OCI-LY3 (cell line): ENCODE results near the gene PUDP.

Experiments
- H2AFZ ChIP-seq: fragments of 200-600, 300-600 bp; shearing (Covaris generic); 2 replicates; pipeline ENCODE4 v1.6.0; 2014; ENCODE audit warnings: antibody characterized with exemption, low read depth, low read length
- H3K27ac ChIP-seq: fragments of 200-600, 300-600 bp; sonication (generic); 2 replicates; pipeline ENCODE4 v1.5.1; 2014; ENCODE audit warnings: mild to moderate bottlenecking, low read length, moderate library complexity, mixed read lengths
- H3K27me3 ChIP-seq: fragments of 200-600, 300-600 bp; sonication (generic); 2 replicates; pipeline ENCODE4 v1.6.1; 2014; ENCODE audit warnings: low read depth, low read length, mixed read lengths
- H3K36me3 ChIP-seq: fragments of 200-600, 300-600 bp; sonication (generic); replicated peaks from 2 replicates; pipeline ENCODE3; 2014; ENCODE audit warnings: low read depth, low read length, mixed read lengths
- H3K4me1 ChIP-seq: fragments of 300-600, 200-600 bp; sonication (generic); 2 replicates; pipeline ENCODE4 v1.6.1; 2014; ENCODE audit warnings: low read length, mixed read lengths
- H3K4me2 ChIP-seq: fragments of 200-600, 300-600 bp; sonication (generic); 2 replicates; pipeline ENCODE4 v1.6.1; 2014; ENCODE audit warnings: low read length, mixed read lengths
- H3K4me3 ChIP-seq: fragments of 300-600, 200-600 bp; sonication (generic); 2 replicates; pipeline ENCODE4 v1.5.1; 2014; ENCODE audit warnings: antibody characterized with exemption, mild to moderate bottlenecking, low read length, moderate library complexity
- H3K79me2 ChIP-seq: fragments of 300-600, 200-600 bp; shearing (Covaris generic); 2 replicates; pipeline ENCODE4 v1.6.1; 2014; ENCODE audit warnings: mild to moderate bottlenecking, low read length, mixed read lengths
- H3K9ac ChIP-seq: fragments of 300-600, 200-600 bp; shearing (Covaris generic); 2 replicates; pipeline ENCODE4 v1.6.0; 2014; ENCODE audit warnings: mild to moderate bottlenecking, low read length, moderate library complexity
- H3K9me3 ChIP-seq: fragments of 200-600, 300-600 bp; shearing (Covaris generic); 2 replicates; pipeline ENCODE4 v1.6.1; 2014; ENCODE audit warnings: low read length, mixed read lengths; ENCODE audit not compliant: insufficient read depth
- H4K20me1 ChIP-seq: fragments of 200-600, 300-600 bp; sonication (generic); 2 replicates; pipeline ENCODE4 v1.6.1; 2016; ENCODE audit warnings: low read length, mixed read lengths; ENCODE audit not compliant: insufficient read depth
- CTCF ChIP-seq: fragments of 200-600, 300-600 bp; sonication (generic); IDR thresholded peaks from 2 replicates; pipeline ENCODE4 v1.5.1; 2014; ENCODE audit warnings: antibody characterized with exemption, low read length, low read depth
- EZH2phosphoT487 ChIP-seq: fragments of 200-600 bp; shearing (Covaris generic); IDR thresholded peaks from 2 replicates; pipeline ENCODE4 v1.6.1; 2018; ENCODE audit warnings: antibody characterized with exemption, mixed run types, low read depth

PUDP gene

GRCh38 chrX:7147413-7147977, 458 bp downstream of the PUDP start, which contains the start of gene STS:
STS (plus strand) TSS chrX:7147712; CDS start chrX:7253200, 105,488 bp downstream.
- peaks cover 46% of the 10 kb centered on the region for H3K79me2 ChIP-seq
- H3K9ac ChIP-seq = peak within 1 kb of the TSS; percentile 95
- H3K4me2 ChIP-seq = peak within 1 kb of the TSS; percentile 95
- H2AFZ ChIP-seq = peak within 1 kb of the TSS; percentile 94
- H3K27ac ChIP-seq = peak within 1 kb of the TSS; percentile 77
- no peaks in the 10 kb centered on the region for H3K27me3 ChIP-seq
- no peaks in the 10 kb centered on the region for H3K9me3 ChIP-seq
- H3K4me1 ChIP-seq = peaks cover 20% of the 10 kb centered on the region
- peak within 1 kb of the TSS; percentile 97 for H3K4me3 ChIP-seq
- H3K36me3 ChIP-seq = no peaks in the 10 kb centered on the region
- TF ChIP-seq CTCF (no peak), EZH2phosphoT487 (no peak)
- H4K20me1 ChIP-seq = no peaks in the 10 kb centered on the region

- Histone ChIP-seq H3K27me3 (no peaks in the 10 kb centered on the region), H3K4me3 (peak overlapping the region; percentile 97), H2AFZ (peak overlapping the region; percentile 81), H3K27ac (peak overlapping the region; percentile 77), H3K79me2 (peaks cover 50% of the 10 kb centered on the region), H3K9ac (peak overlapping the region; percentile 95), H3K4me1 (peaks cover 20% of the 10 kb centered on the region), H3K9me3 (no peaks in the 10 kb centered on the region), H3K36me3 (no peaks in the 10 kb centered on the region), H3K4me2 (peak overlapping the region; percentile 95), H4K20me1 (no peaks in the 10 kb centered on the region)
- TF ChIP-seq EZH2phosphoT487 = no peak
- TF ChIP-seq CTCF = no peak
Observed at GRCh38 chrX:7146703-7147412, 1.1 kb downstream of the PUDP start.

- Histone ChIP-seq H4K20me1 (no peaks in the 10 kb centered on the region), H3K79me2 (peaks cover 50% of the 10 kb centered on the region), H3K36me3 (no peaks in the 10 kb centered on the region), H3K4me1 (peaks cover 20% of the 10 kb centered on the region), H3K9ac (no peak overlapping the region), H3K9me3 (no peaks in the 10 kb centered on the region), H2AFZ (no peak overlapping the region), H3K4me2 (peak overlapping the region; percentile 95), H3K27me3 (no peaks in the 10 kb centered on the region), H3K4me3 (no peak overlapping the region), H3K27ac (no peak overlapping the region)
- TF ChIP-seq EZH2phosphoT487 (no peak), CTCF (no peak)
Observed at GRCh38 chrX:7146020-7146702, 1.8 kb downstream of the PUDP start.

GRCh38 chrX:7145454-7145853, 2.5 kb downstream of the PUDP start:
- peaks cover 20% of the 10 kb centered on the region for H3K4me1 ChIP-seq

More at GRCh38 chrX:7145454-7145853, 2.5 kb downstream of the PUDP start:
- H3K9me3 ChIP-seq = no peaks in the 10 kb centered on the region
- no peak overlapping the region for H3K4me2 ChIP-seq
- H3K27me3 ChIP-seq = no peaks in the 10 kb centered on the region
- H2AFZ ChIP-seq = no peak overlapping the region
- H3K9ac ChIP-seq = no peak overlapping the region
- no peaks in the 10 kb centered on the region for H4K20me1 ChIP-seq
- H3K36me3 ChIP-seq = no peaks in the 10 kb centered on the region
- H3K79me2 ChIP-seq = peaks cover 54% of the 10 kb centered on the region
- no peak overlapping the region for H3K27ac ChIP-seq
- TF ChIP-seq EZH2phosphoT487 = no peak
- no peak for TF ChIP-seq CTCF
- no peak overlapping the region for H3K4me3 ChIP-seq
